GM12873 (cell line): Measurements from ENCODE around the gene SMPD3.

ENCODE experiments used
- TF ChIP-seq, protein P1 (sequence below): IDR thresholded peaks from 2 replicates; pipeline ENCODE4 v1.5.1; 2012; ENCODE audit warnings: low read depth, mild to moderate bottlenecking, moderate library complexity, low read length, control low read depth; ENCODE audit not compliant: insufficient read depth; ENCODE audit errors: missing control alignments

Gene SMPD3

DNA sequence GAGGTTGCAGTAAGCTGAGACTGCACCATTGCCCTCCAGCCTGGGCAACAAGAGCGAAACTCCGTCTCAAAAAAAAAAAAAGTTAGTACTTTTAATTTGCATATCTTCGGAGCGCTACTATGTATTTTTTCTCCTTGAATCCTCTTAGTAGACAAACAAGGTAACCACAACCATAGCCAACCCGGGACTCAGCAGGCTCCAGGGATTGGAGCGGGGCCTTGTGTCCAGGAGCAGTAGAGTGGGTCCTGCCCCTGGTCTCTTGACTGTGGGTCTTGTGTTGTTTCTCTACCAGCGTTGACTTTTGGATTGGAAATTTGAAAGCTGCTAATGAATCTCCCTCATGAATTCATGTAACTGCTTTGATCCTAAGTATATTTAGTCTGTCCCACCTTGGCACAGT lies 105.2 kb downstream of the SMPD3 start:
- TF ChIP-seq, protein P1, sequence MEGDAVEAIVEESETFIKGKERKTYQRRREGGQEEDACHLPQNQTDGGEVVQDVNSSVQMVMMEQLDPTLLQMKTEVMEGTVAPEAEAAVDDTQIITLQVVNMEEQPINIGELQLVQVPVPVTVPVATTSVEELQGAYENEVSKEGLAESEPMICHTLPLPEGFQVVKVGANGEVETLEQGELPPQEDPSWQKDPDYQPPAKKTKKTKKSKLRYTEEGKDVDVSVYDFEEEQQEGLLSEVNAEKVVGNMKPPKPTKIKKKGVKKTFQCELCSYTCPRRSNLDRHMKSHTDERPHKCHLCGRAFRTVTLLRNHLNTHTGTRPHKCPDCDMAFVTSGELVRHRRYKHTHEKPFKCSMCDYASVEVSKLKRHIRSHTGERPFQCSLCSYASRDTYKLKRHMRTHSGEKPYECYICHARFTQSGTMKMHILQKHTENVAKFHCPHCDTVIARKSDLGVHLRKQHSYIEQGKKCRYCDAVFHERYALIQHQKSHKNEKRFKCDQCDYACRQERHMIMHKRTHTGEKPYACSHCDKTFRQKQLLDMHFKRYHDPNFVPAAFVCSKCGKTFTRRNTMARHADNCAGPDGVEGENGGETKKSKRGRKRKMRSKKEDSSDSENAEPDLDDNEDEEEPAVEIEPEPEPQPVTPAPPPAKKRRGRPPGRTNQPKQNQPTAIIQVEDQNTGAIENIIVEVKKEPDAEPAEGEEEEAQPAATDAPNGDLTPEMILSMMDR = no peak

- TF ChIP-seq, protein P1 = no peak
Observed at GRCh38 chr16:68342620-68343019, 105.7 kb downstream of the SMPD3 start.

DNA sequence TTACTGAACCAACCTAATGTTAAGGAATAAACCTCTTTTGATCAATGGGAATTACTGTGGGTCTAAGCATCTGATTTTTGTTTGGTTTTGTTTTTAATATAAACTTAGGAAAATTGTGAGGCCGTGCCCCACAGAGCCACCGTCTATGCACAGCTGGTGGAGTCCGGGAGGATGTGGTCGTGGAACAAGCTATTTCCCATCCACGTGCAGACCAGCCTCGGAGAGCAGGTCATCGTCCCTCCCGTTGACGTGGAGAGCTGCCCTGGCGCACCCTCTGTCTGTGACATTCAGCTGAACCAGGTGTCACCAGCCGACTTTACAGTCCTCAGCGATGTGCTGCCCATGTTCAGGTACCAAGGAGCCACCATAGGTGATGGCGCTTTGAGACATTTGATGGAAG lies 109.1 kb downstream of the SMPD3 start:
- TF ChIP-seq, protein P1 = no peak

DNA sequence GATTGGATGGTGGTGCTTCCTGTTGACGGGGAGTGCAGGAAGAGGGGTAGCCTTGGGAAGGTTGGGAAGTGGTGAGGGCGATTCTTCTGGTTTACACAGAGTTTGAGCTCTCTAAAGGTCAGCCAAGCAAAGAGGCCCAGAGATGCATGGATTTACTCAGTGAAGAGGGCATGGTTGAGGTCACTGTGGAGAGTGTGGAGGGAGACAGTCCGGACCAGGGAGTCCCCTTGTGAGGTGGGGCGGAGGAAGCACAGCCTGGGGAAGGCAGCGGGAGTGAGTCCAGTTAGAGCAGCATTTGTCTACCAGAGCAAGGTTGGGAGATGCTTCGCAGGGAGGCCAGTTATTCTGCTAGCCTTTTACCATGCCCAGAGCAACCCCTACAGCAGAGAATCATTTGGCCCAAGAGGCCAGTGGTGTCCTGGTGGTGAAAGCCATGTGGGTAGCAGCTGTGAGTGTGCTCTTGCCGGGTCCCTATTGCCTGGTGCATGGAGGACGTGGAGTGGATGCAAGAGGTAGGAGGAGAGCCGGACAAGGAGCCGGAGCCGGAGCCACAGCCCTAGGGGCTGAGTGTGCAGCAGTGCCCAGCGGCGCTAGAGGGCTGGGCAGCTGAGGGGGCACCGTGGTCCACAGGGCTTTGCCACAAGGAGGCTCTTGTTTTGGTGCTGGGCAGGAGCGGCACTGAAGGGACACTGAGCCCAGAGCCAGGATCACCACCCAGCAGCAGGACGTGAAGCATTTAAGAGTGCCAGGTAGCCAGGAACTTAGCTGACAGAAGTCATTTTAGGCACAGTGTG lies 109.8 kb downstream of the SMPD3 start:
- TF ChIP-seq, protein P1 = no peak

DNA sequence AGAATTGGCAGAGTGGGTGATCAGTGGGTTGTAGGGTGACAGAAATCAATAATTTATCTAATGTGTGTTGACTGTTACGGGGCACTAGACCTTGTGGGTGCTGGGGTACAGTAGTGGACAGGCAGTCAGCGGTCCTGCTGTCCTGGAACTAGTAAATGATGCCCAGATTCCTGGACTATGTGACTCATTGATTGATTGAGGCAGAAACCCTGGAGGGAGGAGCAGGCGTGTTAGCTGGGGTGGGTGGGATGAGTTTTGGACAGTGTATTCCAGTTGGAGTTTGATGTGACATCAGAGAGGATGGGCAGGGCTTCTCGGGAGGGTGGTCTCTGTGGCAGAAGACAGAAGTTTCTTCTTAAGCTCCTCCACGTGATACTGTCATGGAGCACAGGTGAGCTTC lies 113.1 kb downstream of the SMPD3 start:
- TF ChIP-seq, protein P1 = no peak

- TF ChIP-seq, protein P1 = no peak
Observed at GRCh38 chr16:68332411-68333121, 115.7 kb downstream of the SMPD3 start.

GRCh38 chr16:68331879-68332410 lies 116.4 kb downstream of the SMPD3 start:
- TF ChIP-seq, protein P1 = no peak
